Activated CD4-positive, alpha-beta T cell treated with anti-CD3 and anti-CD28 coated beads, Interleukin-2, amount 50 U/mL, for 4 hours (primary cell): Measurements from ENCODE around the gene NCK1.

Source experiments
- DNase-seq, 2 experiments: peaks; one replicate each; pipeline ENCODE4 v3.0.0-alpha.2; 2020

The NCK1 gene

GRCh38 chr3:136910697-136911096 is 48.7 kb downstream of the NCK1 start:
- no peak for DNase-seq

- DNase-seq = no peak
Measured at GRCh38 chr3:136913168-136913567, 51.2 kb downstream of the NCK1 start.

- DNase-seq = no peak
Measured at GRCh38 chr3:136914739-136915138, 52.7 kb downstream of the NCK1 start.

DNA sequence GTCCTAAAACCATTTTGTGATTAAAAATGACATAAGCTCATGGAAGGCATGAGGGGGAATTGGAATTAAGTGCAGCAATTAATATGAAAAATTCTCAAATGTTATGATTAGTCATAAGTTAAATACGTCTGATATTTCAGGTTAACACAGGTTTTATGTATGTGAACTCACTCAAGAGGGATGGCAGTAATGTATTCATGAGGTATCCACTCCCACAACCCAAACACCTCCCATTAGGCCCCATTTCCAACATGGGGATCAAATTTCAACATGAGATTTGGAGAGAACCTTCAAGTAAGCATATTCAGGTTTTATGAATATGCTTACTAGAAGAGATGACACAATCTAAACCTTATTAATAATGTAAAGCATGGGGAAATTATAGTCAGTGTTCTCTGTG is 54.2 kb downstream of the NCK1 start:
- DNase-seq = no peak

GRCh38 chr3:136919799-136920580 is 58.0 kb downstream of the NCK1 start:
- no peak for DNase-seq

- DNase-seq = no peak
Measured at GRCh38 chr3:136920904-136921611, 59.0 kb downstream of the NCK1 start.

GRCh38 chr3:136925425-136926190 is 63.6 kb downstream of the NCK1 start:
- DNase-seq = no peak

GRCh38 chr3:136928240-136928639 is 66.2 kb downstream of the NCK1 start:
- DNase-seq = no peak

DNA sequence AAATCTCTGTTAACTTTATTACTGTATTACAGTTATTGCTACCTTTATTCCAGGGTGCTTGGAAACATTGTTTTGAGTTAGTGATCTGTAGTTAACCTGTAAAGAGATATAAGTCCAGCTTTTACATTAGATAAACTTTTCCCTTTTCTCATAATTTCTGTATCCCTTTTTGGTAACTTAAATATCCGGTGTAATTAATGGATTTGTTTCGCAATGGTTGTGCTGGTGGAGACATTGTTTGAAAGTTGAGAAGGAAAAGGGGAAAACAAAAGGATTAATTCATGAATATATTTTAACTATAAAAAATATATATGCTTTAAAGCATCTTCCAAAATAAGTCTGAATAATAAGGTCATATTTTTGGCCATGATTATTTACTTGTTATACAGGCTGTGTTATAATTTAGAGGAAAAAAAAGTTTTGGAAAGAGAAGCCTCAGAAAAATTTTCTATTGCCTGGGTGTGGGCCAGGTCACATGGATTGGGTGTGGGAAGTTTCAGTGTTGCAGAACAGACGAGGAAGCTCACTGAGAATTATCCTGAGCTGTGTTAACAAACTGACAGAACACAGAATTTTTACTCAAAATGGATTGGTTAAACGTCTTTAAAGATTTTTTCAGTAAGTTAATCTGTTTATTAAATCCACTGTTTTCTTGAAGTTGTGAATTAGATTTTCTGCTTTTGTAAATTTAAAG is 68.1 kb downstream of the NCK1 start:
- DNase-seq = no peak

- no peak for DNase-seq
Measured at GRCh38 chr3:136931606-136932005, 69.6 kb downstream of the NCK1 start.

DNA sequence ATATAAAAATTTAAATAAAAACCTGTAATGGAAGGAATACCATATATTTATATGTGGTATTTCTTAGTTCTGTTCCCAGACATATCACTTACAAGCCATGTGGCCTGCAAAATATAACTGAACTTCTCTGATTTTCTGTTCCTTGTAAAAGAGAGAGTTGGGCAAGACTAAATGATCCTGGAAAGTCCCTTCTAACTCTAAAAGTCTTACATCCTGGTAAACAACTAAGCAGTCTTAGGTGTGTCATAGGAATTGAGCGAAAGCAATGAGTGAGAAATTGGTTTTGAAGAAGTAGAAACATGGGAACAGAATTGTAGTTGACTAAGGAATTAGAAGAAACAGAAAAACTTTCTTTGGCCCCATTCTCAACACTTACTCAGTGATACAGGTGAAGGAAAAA is 70.5 kb downstream of the NCK1 start:
- DNase-seq = no peak

DNA sequence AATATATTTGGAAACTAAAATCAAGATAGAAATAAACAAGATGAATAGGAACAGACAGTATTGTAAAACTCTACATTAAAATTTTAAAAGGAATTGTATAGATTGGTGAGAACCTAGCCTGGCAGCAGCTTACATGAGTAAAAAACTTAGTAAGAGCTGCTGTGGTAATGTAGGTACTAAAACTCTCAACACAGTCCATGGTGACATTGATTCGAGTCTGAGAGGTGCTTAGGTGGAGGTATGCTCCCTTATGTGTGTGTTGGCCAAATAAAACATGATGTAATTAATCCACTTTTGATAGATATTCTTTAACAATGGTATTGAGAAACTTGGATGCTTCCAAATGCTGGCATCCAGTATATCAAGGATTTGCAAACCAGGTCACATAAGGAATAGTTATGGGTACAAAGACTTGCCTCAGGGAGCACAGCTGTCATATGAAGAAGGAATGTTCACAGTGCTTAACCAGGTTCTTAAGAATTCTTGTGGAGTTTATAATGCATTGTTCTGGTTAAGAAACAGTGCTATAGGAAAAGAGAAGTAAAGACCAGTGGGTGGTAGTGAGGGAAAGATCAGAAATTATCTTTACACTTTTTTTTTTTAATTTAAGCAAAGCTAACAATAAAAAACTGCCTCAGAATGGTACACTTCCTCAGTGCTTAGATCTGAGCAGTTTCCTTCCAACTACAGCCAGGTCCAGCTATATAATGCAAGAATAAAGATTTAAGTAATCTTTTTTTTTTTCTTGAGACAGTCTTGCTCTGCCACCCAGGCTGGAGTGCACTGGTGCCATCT is 71.2 kb downstream of the NCK1 start:
- DNase-seq = no peak

GRCh38 chr3:136937175-136937574 is 75.2 kb downstream of the NCK1 start:
- DNase-seq = no peak

- no peak for DNase-seq
Measured at GRCh38 chr3:136937851-136938250, 75.8 kb downstream of the NCK1 start.

DNA sequence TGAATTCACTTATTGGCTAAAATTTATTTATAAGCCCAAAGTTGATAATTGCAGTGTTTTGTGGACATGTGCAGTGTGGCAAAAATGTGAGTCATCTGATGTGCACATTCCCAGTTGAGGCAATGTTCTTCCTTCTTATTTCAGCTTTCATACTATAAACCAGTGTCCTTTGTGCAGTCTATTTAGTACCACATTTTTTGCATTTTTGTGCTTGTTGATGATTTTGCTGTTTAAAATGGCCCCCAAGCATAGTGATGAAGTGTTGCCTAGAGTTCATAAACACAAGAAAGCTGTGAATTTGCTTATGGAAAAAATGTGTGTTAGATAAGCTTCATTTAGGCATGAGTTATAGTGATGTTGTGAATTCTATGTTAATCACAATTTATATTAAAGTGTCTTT is 76.3 kb downstream of the NCK1 start:
- no peak for DNase-seq

DNA sequence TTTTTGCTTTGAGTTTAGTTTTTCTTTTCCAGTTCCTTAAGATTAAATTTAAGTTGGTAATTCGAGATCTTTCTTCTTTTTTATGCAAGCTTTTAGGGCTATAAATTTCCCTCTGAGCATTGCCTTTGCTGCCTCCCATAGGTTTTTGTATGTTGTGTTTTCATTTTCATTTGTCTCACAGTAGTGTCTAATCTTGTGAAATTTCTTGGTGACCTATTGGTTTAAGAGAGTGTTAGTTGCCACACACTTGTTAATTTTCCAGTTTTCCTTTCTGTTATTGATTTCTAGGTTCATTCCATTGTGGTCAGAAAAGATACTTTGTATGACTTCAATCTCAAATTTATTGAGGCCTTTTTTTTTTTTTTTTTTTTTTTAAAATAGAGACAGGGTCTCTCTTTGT is 77.5 kb downstream of the NCK1 start:
- DNase-seq = no peak

GRCh38 chr3:136942803-136943202 is 80.8 kb downstream of the NCK1 start:
- no peak for DNase-seq

GRCh38 chr3:136943436-136943835 is 81.4 kb downstream of the NCK1 start:
- no peak for DNase-seq

GRCh38 chr3:136946978-136947377 is 85.0 kb downstream of the NCK1 start:
- DNase-seq = no peak

- no peak for DNase-seq
Measured at GRCh38 chr3:136947477-136947876, 85.5 kb downstream of the NCK1 start.

- DNase-seq = no peak
Measured at GRCh38 chr3:136949146-136949545, 87.1 kb downstream of the NCK1 start.

DNA sequence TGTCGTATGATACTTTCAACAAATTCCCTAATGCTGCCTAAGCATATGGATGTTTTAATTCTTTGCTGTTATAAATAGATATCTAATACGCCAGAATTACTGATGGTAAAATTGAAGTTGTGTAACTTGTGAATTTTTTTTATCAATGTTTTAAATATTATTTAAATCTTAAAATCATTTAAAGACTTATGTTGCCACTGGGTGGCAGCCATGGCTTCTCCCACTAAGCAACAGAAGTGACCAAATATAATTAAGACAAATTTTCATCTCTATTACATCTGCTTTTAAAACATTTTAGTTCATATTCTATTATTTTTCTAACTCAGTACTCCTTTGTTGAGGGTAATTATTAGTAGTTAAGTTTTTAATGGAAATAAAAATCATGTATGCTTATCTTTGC is 87.7 kb downstream of the NCK1 start:
- DNase-seq = no peak
